Endometrium (tissue), 2 donors: Measurements from ENCODE around the gene DHX29.
"Not testable (repeated sequence)": the region's sequence is repeated elsewhere in the genome, so short reads cannot be mapped to it uniquely, and the experiment has no call there.

ENCODE experiments used
- FAIRE-seq: peaks from 2 replicates; lab custom pipeline; 2012; peaks lifted over from hg19 to GRCh38; lab: Jason Lieb, UNC
- donor health status: control.
- donor health status: control.

The DHX29 gene, protein sequence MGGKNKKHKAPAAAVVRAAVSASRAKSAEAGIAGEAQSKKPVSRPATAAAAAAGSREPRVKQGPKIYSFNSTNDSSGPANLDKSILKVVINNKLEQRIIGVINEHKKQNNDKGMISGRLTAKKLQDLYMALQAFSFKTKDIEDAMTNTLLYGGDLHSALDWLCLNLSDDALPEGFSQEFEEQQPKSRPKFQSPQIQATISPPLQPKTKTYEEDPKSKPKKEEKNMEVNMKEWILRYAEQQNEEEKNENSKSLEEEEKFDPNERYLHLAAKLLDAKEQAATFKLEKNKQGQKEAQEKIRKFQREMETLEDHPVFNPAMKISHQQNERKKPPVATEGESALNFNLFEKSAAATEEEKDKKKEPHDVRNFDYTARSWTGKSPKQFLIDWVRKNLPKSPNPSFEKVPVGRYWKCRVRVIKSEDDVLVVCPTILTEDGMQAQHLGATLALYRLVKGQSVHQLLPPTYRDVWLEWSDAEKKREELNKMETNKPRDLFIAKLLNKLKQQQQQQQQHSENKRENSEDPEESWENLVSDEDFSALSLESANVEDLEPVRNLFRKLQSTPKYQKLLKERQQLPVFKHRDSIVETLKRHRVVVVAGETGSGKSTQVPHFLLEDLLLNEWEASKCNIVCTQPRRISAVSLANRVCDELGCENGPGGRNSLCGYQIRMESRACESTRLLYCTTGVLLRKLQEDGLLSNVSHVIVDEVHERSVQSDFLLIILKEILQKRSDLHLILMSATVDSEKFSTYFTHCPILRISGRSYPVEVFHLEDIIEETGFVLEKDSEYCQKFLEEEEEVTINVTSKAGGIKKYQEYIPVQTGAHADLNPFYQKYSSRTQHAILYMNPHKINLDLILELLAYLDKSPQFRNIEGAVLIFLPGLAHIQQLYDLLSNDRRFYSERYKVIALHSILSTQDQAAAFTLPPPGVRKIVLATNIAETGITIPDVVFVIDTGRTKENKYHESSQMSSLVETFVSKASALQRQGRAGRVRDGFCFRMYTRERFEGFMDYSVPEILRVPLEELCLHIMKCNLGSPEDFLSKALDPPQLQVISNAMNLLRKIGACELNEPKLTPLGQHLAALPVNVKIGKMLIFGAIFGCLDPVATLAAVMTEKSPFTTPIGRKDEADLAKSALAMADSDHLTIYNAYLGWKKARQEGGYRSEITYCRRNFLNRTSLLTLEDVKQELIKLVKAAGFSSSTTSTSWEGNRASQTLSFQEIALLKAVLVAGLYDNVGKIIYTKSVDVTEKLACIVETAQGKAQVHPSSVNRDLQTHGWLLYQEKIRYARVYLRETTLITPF (N-terminal part only)

DNA sequence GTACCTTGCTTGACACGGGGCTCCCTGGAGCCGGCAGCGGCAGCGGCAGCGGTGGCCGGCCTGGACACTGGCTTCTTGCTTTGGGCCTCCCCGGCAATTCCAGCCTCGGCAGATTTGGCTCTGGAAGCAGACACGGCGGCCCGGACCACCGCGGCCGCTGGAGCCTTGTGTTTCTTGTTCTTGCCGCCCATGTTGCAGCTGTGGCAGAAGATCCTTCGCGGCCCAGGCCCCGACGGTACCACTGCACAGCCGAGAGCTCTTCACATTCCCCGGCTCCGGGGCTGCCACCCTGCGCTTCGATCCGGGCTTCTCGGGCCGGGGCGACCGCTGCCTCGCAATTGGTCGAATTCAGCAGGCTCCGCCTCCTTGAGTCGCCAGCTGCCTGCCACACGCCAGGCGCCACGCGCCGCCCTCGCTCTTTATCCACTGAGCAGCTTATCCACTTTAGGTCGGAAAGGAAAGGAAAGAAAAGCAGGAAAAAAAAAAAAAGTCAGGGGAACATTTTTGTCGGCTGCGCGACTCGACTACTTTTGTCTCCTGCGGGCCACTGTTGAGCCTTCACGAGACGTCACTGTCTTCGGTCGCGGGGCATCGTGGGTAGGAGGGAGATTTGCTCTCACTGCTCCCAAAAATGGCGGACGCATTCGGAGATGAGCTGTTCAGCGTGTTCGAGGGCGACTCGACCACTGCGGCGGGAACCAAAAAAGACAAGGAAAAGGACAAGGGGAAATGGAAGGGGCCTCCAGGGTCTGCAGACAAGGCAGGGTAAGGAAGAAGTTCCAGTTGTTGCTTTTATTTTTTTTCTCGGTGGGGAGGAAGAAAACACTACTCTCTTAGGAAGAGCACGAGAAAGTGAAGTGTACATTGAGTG lies at the start of gene DHX29, which contains the start of gene MTREX:
Gene DHX29 (minus strand): TSS at position 312 of the 871 bp plus-strand sequence. CDS start 121 bp downstream, at position 191.
Gene MTREX (plus strand): TSS at position 607 of the 871 bp plus-strand sequence. CDS start 25 bp downstream, at position 632.
- FAIRE-seq, result peak; percentile 95

DNA sequence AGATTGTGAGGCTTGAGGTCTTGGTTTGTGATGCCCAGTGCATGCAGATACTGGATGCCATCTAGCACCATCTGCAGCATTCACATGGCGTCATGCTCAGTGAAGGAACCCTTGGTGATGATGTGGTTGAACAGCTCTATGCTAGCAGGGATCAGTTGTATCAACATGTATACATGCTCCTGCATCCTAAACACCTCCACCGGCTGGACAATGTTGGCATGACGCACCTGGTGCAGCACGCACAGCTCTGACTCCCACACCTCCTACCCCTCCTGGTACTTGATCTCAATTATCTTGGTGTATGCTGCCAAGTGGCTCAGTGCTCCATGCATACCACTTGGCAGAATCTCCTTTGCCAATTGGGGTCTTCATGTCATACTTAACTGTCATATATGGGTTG lies 49.4 kb upstream of the DHX29 start:
- FAIRE-seq, result no peak

DNA sequence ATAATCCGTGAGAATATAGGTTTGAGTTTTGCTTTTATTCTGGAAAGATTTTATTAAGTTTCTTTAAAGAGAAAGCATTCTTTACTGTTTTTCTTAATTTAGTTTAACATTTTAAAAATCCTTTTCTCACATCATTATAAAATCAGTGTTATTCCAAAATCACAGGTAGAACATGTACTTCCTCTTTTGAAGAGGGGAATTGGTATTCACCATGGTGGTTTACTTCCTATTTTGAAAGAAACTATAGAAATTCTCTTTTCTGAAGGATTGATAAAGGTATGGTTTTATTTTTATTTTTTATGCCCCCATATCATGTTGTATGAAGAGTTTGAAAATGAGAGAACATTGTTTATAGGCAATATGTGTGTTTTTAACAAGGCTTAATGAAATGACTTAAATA lies 43.3 kb upstream of the DHX29 start:
- peak; percentile 23 for FAIRE-seq

DNA sequence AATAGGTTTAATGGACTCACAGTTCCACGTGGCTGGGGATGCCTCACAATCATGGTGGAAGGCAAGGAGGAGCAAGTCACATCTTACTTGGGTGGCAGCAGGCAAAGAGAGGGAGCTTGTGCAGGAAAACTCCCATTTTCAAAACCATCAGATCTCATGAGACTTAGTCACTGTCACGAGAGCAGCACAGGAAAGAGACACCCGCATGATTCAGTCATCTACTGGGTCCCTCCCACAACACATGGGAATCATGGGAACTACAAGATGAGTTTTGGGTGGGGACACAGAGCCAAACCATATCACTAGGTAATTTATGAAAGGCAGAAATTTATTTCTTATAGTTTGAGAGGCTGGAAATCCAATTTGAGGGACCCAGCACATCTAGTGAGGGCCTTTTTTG lies 40.3 kb upstream of the DHX29 start:
- FAIRE-seq, result no peak

DNA sequence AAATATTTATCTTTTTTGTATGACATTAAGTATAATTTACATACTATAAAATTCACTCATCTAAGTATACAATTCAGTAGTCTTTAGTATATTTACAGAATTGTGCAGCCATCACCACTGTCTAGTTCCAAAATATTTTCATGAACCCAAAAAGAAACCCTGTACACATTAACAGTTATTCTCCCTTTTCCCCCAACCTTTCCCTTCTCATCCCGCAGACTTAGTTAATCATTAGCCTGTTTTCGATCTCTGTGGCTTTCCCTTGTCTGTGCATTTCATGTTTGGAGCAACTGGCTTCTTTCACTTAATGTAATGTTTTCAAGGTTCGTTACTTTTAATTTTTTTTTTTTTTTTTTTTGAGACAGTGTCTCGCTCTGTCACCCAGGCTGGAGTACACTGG lies 37.8 kb upstream of the DHX29 start:
- FAIRE-seq, result no peak

DNA sequence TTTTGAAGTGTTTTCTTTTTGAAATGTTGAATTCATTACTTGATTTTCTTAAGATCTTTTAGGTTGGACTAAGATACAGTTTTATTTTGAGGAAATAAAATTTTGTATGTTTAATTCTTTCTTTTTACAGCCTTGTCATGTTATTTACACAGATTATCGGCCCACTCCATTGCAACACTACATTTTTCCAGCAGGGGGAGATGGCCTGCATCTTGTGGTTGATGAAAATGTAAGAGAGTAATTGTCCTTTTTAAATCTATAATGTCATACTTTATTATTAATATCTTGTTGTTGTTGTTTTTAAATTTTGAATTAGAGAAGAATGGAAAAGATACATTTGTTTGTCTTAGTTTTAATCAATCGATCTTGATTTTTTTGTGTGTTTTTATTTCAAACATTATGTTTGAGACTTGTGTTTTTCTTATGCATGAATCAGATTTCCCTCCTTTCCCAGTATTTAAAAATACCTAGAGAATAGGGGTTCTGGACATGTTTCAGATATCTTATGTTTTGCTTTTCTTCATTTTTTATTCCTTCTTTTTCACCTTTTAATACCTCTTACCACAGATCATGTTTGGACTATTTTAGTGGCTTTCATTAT lies 37.0 kb upstream of the DHX29 start:
- FAIRE-seq, result peak; percentile 97

DNA sequence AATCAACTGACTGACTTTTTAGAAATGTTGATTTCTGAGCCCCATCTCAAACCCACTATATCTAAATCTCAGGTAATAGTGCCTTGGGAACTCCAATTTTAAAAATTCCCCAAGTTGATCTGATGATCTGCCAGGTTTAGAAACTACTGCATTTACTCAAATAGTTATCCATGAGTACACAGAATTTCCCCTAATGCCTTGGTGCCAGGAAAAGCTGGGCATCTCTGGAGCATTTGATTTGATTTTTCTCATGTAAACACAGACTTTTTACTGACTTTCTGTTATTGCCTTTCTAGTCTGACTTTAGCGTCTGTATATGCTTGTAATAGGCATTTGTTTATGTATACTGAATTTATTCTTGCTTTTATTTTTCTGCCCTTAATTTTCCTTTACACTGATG lies 36.1 kb upstream of the DHX29 start:
- no peak for FAIRE-seq

DNA sequence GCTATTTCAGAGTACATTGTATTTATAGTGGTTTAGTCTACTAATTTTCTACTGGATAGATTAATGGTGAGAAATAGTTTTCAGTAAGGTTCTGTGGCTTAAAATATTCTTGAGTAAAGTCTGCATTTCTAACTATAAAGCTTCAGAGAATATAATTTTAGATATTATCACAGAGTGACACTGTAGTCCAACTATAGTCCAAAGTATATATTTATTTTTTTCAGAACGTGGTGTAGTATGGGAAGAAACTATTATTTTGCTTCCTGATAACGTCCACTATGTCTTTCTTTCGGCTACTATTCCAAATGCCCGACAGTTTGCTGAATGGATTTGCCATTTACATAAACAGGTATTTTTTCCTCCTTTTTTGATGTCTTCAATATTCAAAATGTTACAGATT lies 35.6 kb upstream of the DHX29 start:
- FAIRE-seq, result no peak

DNA sequence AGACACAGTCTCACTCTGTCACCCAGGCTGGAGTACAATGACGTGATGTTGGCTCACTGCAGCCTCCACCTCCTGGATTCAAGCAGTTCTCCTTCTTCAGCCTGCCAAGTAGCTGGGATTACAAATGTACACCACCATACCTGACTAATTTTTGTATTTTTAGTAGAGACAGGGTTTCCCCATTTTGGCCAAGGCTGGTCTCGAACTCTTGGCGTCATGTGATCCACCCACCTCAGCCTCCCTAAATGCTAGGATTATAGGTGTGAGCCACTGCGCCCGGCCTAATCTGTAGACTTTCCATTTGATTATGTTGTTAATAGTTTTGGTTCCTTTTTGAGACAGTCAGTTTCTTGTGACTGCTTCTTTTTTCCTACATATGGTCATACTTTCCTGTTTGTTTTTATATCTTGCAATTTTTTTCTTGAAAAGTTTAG lies 31.3 kb upstream of the DHX29 start:
- FAIRE-seq, result no peak

DNA sequence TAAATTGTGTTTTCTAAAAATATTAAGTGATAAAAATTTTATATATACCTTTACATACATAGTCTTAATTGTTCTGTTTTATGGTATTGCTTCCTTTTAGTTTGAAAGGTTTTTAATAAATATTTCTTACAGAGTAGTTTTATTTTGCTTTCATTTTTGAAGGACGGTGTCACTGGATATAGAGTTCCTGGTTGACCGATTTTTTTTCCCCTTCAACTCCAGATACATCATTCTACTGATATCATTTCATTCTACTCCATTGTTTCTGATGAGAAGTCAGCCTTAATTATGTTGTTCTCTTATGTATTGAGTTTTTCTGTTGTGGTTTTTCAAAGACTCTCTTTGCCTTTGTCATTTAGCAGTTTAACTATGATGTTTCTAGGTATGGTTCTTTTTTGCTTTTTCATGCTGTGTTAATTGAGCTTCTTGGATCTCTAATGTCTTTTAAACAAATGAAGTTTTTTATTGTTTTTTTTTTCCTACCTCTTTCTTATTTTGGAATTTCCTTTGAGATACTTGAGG lies 30.7 kb upstream of the DHX29 start:
- FAIRE-seq, result peak; percentile 85

DNA sequence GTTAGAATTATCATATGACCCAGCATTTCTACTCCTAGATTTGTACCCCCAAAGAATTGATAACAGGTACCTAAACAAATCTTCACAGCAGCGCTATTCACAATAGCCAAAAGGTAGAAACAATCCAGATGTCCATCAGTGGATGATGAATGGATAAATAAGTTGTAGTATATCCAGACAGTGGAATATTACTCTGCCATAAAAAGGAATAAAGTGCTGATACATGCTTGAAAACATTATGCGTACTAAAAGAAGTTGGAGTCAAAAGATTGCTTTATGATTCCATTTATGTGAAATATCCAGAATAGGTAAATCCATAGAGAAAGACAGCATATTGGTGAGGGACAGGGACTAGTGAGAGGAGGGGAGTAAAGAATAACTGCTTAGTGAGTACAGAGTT lies 26.3 kb upstream of the DHX29 start:
- FAIRE-seq, result no peak

DNA sequence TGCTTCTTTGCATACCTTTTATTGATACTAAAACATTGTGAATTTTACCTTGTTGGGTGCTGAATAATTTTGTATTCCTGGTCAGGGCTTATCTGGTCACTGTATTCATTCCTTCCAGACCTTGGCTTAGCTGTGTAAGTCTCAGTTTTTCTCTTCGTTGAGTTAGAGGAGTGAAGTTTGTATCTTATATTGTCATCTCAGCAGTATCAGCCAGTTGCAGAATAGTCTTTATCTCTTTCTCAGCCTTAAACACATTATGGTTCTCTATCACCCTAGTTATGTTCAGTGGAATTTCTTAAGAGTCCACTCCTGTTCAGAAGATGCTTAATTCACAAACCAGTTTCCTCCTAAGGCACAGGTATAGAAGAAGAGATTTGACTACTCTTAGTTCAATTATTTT lies 25.5 kb upstream of the DHX29 start:
- FAIRE-seq, result no peak

DNA sequence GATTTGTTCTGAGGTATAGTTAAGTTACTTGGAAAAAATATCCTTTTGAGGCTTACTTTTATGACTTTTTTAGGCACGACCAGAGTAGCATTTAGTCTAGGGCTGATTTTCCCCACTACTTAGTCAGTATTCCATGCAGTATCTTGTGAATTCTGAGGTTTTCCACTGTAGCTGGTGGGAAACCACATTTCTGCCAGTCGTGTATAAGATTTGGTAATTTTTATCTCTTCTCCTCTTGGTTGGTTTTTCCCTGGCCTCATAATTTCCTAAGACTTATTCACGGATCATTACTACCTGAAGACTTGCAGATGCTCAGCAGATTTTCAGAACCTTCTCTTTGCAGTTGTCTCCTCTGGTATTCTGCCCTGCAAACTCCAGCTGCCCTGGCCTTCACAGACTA lies 23.8 kb upstream of the DHX29 start:
- FAIRE-seq, result no peak

DNA sequence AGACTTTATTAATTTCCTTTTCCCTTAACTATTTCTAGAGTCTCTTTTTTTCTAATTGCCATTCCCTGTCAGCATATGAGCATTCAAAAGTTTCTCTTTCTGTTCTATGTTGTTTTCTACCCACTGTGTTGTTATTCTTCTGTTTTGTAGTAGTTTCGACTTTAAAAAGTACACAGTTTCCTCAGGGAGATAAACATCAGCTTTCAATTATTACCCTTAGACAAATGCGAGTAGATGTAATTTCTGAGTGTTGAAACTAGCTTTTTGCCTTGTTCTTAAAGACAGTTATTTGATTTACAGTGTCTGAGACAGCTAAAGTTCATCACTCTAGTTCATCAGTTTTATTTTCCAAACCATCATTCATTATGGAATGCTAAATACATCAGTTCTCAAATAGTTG lies 19.8 kb upstream of the DHX29 start:
- FAIRE-seq, result no peak

DNA sequence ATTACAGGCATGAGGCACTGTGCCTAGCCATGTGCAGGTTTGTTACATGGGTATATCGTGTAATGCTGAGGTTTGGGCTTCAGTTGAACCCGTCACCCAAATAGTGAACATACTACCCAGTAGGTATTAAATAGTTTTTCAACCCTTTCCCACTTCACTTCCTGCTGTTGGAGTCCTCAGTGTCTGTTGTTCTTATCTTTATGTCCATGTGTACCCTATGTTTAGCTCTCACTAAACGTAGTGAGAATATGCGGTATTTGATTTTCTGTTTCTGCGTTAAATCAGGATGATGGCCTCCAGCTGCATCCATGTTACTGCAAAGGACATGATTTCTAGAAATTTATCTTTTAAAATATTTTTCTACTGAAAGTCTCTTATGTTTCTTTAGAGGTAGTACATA lies 18.1 kb upstream of the DHX29 start:
- FAIRE-seq, result no peak

DNA sequence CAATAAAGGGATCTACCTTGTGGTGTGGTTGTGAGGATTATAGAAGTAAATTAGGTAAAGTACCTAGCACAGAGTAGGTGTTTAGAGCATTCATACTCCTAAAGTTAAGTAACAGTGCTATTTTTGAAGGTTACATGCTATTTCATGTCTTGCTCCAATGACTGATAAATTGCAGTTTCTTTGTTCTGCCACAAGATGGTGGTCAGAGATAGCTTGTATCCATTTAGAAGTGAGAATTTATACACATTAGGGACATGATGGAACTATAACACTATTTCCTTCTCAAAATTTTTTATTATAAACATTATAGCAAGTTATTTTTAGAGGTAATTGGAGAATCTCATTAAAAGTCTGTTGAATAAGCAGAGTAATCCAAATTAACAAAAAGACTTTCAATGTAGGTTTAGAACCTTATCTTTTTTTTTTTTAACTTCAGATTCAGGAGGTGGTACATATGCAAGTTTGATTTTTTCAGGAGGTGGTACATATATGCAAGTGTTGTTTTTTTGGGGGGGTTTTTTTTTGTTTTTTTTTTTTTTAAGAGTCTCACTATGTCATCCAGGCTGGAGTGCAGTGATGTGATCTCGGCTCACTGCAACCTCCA lies 17.4 kb upstream of the DHX29 start:
- FAIRE-seq, result peak; percentile 88

DNA sequence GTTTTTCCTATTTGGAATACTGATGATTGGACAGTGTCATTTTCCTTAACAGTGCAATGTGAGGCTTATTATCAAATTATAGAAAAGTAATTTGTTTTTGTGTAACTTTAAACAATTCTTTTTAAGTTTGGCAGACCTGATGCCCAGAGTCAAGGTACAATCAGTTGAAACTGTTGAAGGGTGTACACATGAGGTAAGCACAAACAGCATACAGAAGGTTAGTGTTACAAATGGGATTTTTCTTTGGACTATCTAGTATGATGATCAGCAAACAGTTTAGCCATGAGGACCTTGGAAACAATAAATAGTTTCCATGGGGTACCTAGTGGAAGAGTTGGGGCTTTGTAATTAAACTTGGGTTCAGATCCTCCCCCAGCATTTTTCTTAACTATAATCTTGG lies 16.5 kb upstream of the DHX29 start:
- FAIRE-seq, result no peak

DNA sequence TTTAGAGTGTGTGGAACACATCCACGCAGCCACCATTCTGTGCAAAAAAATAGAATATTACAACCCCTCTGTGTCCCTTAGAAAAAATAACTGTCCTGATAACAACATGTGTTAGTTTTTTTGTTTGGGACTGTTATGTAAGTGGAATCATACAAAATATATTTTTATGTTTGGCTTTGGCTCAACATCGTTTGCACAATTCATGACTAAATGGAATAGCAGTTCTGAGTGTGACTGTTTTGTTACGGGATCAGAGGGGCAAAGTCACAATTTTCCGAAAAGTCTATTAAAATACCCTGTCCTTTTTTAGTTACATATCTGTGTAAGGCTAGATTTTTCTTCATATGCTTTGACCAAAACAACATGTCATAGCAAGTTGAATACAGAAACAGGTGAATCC lies 13.1 kb upstream of the DHX29 start:
- FAIRE-seq, result no peak

DNA sequence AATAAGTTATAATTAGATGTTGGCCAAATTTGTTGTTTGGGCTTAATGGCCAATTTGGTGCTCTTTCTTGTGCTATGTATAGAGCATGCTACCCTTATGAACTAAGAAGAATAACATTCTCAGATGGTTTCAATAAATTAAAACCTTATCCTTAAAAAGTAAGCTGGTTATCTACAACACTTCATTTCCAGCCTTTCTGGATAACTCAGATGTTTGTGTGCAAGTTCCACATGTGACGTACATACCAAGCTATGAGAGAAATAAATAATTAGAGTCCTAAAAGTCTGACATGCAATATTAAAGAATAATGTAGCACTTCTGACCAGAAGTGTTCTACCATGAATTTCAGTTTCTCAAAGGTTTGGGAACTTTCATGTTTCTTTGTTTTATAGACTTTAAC lies 12.0 kb upstream of the DHX29 start:
- peak; percentile 8 for FAIRE-seq

DNA sequence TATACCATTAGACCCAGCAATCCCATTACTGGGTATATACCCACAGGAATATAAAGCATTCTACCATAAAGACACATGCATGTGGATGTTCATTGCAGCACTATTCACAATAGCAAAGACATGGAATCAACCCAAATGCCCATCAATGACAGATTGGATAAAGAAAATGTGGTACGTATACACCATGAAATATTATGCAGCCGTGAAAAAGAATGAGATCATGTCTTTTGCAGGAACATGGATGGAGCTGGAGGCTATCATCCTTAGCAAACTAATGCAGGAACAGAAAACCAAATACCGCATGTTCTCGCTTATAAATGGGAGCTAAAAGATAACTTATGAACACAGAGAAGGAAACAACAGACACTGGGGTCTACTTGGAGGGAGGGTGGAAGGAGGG lies 10.7 kb upstream of the DHX29 start:
- FAIRE-seq, result not testable (repeated sequence)
